GM23338 (cell line): ENCODE results near the gene CCR6. TPM values are rescaled to one million over a fixed set of nuclear protein-coding genes. Genes with fewer than 3 reads are reported as not detected.

ENCODE experiments used
- ATAC-seq: fragments of 200-7000 bp; cut with Tn5 transposase; 3 replicates; pipeline ENCODE4 v1.9.1; 2020
- DNase-seq: peaks from one replicate; pipeline ENCODE4 v3.0.0-alpha.2; 2015; ENCODE audit warnings: low spot score
- H2AFZ ChIP-seq: fragments of 200-600 bp; sonication (generic); 2 replicates; pipeline ENCODE4 v1.8.0; 2016; ENCODE audit warnings: antibody characterized with exemption, mild to moderate bottlenecking, moderate library complexity
- H3F3A ChIP-seq: fragments of 200-600 bp; sonication (generic); replicated peaks from 2 replicates; pipeline ENCODE4 v1.8.0; 2017; ENCODE audit warnings: antibody characterized with exemption, mixed run types, low read depth
- H3K27ac ChIP-seq: fragments of 200-600 bp; sonication (generic); 2 replicates; pipeline ENCODE4 v1.6.1; 2016; ENCODE audit warnings: low read depth
- H3K27me3 ChIP-seq: fragments of 200-600 bp; sonication (generic); 2 replicates; pipeline ENCODE4 v1.8.0; 2016; ENCODE audit warnings: mild to moderate bottlenecking, mixed run types, moderate library complexity; ENCODE audit not compliant: insufficient read depth
- H3K36me3 ChIP-seq: fragments of 200-600 bp; sonication (generic); 2 replicates; pipeline ENCODE4 v1.8.0; 2016; ENCODE audit warnings: mild to moderate bottlenecking; ENCODE audit not compliant: insufficient read depth
- H3K4me1 ChIP-seq: fragments of 200-600 bp; sonication (generic); 2 replicates; pipeline ENCODE4 v1.8.0; 2016; ENCODE audit warnings: mild to moderate bottlenecking, moderate library complexity; ENCODE audit not compliant: insufficient read depth
- H3K4me2 ChIP-seq: fragments of 200-600 bp; sonication (generic); 2 replicates; pipeline ENCODE4 v1.7.1; 2017; ENCODE audit warnings: mixed run types
- H3K4me3 ChIP-seq: fragments of 200-600 bp; sonication (generic); 2 replicates; pipeline ENCODE4 v1.6.1; 2016; ENCODE audit warnings: mixed run types
- H3K79me2 ChIP-seq: fragments of 200-600 bp; sonication (generic); replicated peaks from 2 replicates; pipeline ENCODE4 v1.8.0; 2017; ENCODE audit warnings: mild to moderate bottlenecking; ENCODE audit not compliant: insufficient read depth
- H3K9me2 ChIP-seq: fragments of 200-600 bp; sonication (generic); 2 replicates; pipeline ENCODE4 v1.8.0; 2017; ENCODE audit not compliant: insufficient read depth
- H4K20me1 ChIP-seq: fragments of 200-600 bp; sonication (generic); replicated peaks from 2 replicates; pipeline ENCODE4 v1.8.0; 2017; ENCODE audit warnings: mild to moderate bottlenecking; ENCODE audit not compliant: insufficient read depth
- H3K27ac Mint-ChIP-seq: 2 replicates; pipeline ENCODE4 v1.8.0; 2020; ENCODE audit warnings: inconsistent platforms, mild to moderate bottlenecking, moderate library complexity, mixed read lengths
- H3K27me3 Mint-ChIP-seq: 3 replicates; pipeline ENCODE4 v1.8.0; 2022; ENCODE audit warnings: low read depth, mild to moderate bottlenecking, moderate library complexity, mixed read lengths, inconsistent platforms; ENCODE audit not compliant: insufficient read depth, poor library complexity
- H3K36me3 Mint-ChIP-seq: 3 replicates; pipeline ENCODE4 v1.8.0; 2021; ENCODE audit warnings: low read depth, mild to moderate bottlenecking, inconsistent platforms, moderate library complexity, mixed read lengths
- H3K4me1 Mint-ChIP-seq: 3 replicates; pipeline ENCODE4 v1.8.0; 2020; ENCODE audit warnings: mild to moderate bottlenecking, inconsistent platforms, mixed read lengths
- H3K4me3 Mint-ChIP-seq: 3 replicates; pipeline ENCODE4 v1.8.0; 2021; ENCODE audit warnings: moderate library complexity, mild to moderate bottlenecking, inconsistent platforms, mixed read lengths
- H3K9me3 Mint-ChIP-seq: 3 replicates; pipeline ENCODE4 v1.8.0; 2020; ENCODE audit warnings: moderate library complexity, mild to moderate bottlenecking, inconsistent platforms, mixed read lengths
- EZH2 ChIP-seq: fragments of 200-600 bp; sonication (generic); IDR thresholded peaks from one replicate; pipeline ENCODE4 v1.8.0; 2017; ENCODE audit warnings: antibody characterized with exemption, mild to moderate bottlenecking, low read depth; ENCODE audit not compliant: unreplicated experiment
- EZH2phosphoT487 ChIP-seq: fragments of 200-600 bp; sonication (generic); IDR thresholded peaks from one replicate; pipeline ENCODE4 v1.8.1; 2018; ENCODE audit warnings: antibody characterized with exemption; ENCODE audit not compliant: unreplicated experiment
- JUNB ChIP-seq: IDR thresholded peaks from one replicate; pipeline ENCODE4 v1.6.1; 2016; ENCODE audit warnings: antibody characterized with exemption; ENCODE audit not compliant: unreplicated experiment
- NANOG ChIP-seq: IDR thresholded peaks from 2 replicates; pipeline ENCODE4 v1.6.1; 2016; ENCODE audit warnings: antibody characterized with exemption, borderline replicate concordance
- POLR2AphosphoS5 ChIP-seq: IDR thresholded peaks from 2 replicates; pipeline ENCODE4 v1.6.1; 2016; ENCODE audit warnings: antibody characterized with exemption, low read depth
- REST ChIP-seq: IDR thresholded peaks from one replicate; pipeline ENCODE4 v1.6.1; 2018; ENCODE audit warnings: antibody characterized with exemption; ENCODE audit not compliant: unreplicated experiment
- STAT1 ChIP-seq: IDR thresholded peaks from one replicate; pipeline ENCODE4 v1.6.1; 2016; ENCODE audit warnings: antibody characterized with exemption; ENCODE audit not compliant: unreplicated experiment
- ZNF114 ChIP-seq: fragments of 250-450 bp; sonication (Bioruptor Pico); IDR thresholded peaks from 2 replicates; pipeline ENCODE4 v1.5.0; 2020; ENCODE audit warnings: mild to moderate bottlenecking, moderate library complexity
- ZNF331 ChIP-seq: fragments of 250-450 bp; sonication (Bioruptor Pico); IDR thresholded peaks from 2 replicates; pipeline ENCODE4 v1.5.0; 2020; ENCODE audit warnings: low read depth, mild to moderate bottlenecking, moderate library complexity
- ZNF462 ChIP-seq: fragments of 250-450 bp; sonication (Bioruptor Pico); IDR thresholded peaks from 2 replicates; pipeline ENCODE4 v1.5.0; 2020; ENCODE audit warnings: mild to moderate bottlenecking, moderate library complexity
- polyA plus RNA-seq: library from polyadenylated mRNA; unstranded; fragments of >200 nt; fragmentation: Nextera tagmentation; extraction: Ambion mirVana; gene quantifications from 2 replicates; pipeline ENCODE4 v1.2.1, GENCODE V29; 2016
- total RNA-seq: library from RNA; depleted of rRNA; stranded (reverse); fragments of >200 nt; shearing (Covaris generic); gene quantifications from 2 replicates; pipeline ENCODE4 v1.2.3, GENCODE V29; 2014

The CCR6 gene
- total and polyA plus RNA-seq, 2 experiments from 2014 or later: not detected

GRCh38 chr6:167092672-167093339 lies 30.1 kb upstream of the CCR6 start:
- Histone ChIP-seq H2AFZ (no peak overlapping the region), H3K27me3 (no peaks in the 10 kb centered on the region), H3K4me2 (no peak overlapping the region), H3K4me3 (no peak overlapping the region), H3K79me2 (no peaks in the 10 kb centered on the region), H3K27ac (no peak overlapping the region), H4K20me1 (no peaks in the 10 kb centered on the region), H3K9me2 (no peaks in the 10 kb centered on the region), H3K4me1 (no peaks in the 10 kb centered on the region), H3K36me3 (no peaks in the 10 kb centered on the region), H3F3A (no peaks in the 10 kb centered on the region)
- ATAC-seq (no peak), DNase-seq (no peak)
- Mint-ChIP-seq H3K27me3 (no peaks in the 10 kb centered on the region), H3K27ac (no peak overlapping the region), H3K36me3 (no peaks in the 10 kb centered on the region), H3K4me1 (peaks cover 5% of the 10 kb centered on the region), H3K9me3 (peaks cover 8% of the 10 kb centered on the region; the same call in 2 of the 3 replicates), H3K4me3 (no peak overlapping the region)
- no peak for TF ChIP-seq ZNF331

GRCh38 chr6:167093406-167093921 lies 29.4 kb upstream of the CCR6 start:
- H3K9me2 ChIP-seq: no peaks in the 10 kb centered on the region
- no peaks in the 10 kb centered on the region for H3K79me2 ChIP-seq
- H3K4me2 ChIP-seq: no peak overlapping the region
- no peaks in the 10 kb centered on the region for H3K27me3 ChIP-seq
- no peaks in the 10 kb centered on the region for H3F3A ChIP-seq
- no peaks in the 10 kb centered on the region for H3K4me1 ChIP-seq
- H2AFZ ChIP-seq: peak overlapping the region; percentile 90; the same call in 1 of the 2 replicates
- no peaks in the 10 kb centered on the region for H4K20me1 ChIP-seq
- ATAC-seq: peak; percentile 17; the same call in 2 of the 3 replicates
- H3K27me3 Mint-ChIP-seq: peaks cover 3% of the 10 kb centered on the region
- H3K36me3 Mint-ChIP-seq: no peaks in the 10 kb centered on the region
- no peak overlapping the region; the same call in 1 of the 2 replicates for H3K27ac Mint-ChIP-seq
- H3K4me1 Mint-ChIP-seq: peaks cover 5% of the 10 kb centered on the region
- no peaks in the 10 kb centered on the region for H3K36me3 ChIP-seq
- H3K9me3 Mint-ChIP-seq: 0 out of 3 replicates have a peak, but pooled peaks cover 2% of the 10 kb centered on the region
- no peak overlapping the region for H3K4me3 ChIP-seq
- H3K4me3 Mint-ChIP-seq: no peak overlapping the region
- H3K27ac ChIP-seq: no peak overlapping the region
- DNase-seq: no peak
- TF ChIP-seq REST (no peak), EZH2phosphoT487 (no peak), ZNF114 (CRISPR knock-in tag) (no peak), STAT1 (no peak), JUNB (no peak), POLR2AphosphoS5 (no peak), ZNF462 (no peak), NANOG (no peak), EZH2 (no peak)
